ENCODE measurements around the gene ANXA6. TPM values are rescaled to one million over a fixed set of nuclear protein-coding genes. Genes with fewer than 3 reads are reported as not detected.

Gene ANXA6
- total RNA-seq, 1 donor from 2014 or later, result 320 TPM

GRCh38 chr5:151095341-151096000 lies 62.1 kb downstream of the ANXA6 start:
- Histone ChIP-seq H3K4me3 (ENCODE audit: insufficient read depth, low read depth, low read length) (no peak overlapping the region), H3K4me2 (ENCODE audit: low read length) (no peak overlapping the region), H3K36me3 (ENCODE audit: insufficient read depth, low read length) (no peaks in the 10 kb centered on the region), H2AFZ (ENCODE audit: low read depth, low read length) (no peak overlapping the region), H3K79me2 (ENCODE audit: insufficient read depth, low read length) (no peaks in the 10 kb centered on the region), H4K20me1 (ENCODE audit: insufficient read depth, low read length) (no peaks in the 10 kb centered on the region), H3K9me3 (ENCODE audit: insufficient read depth, low read depth, low read length) (no peaks in the 10 kb centered on the region), H3K27ac (ENCODE audit: low read depth, low read length) (no peak overlapping the region), H3K27me3 (ENCODE audit: insufficient read depth, low read length) (no peaks in the 10 kb centered on the region), H3K9ac (ENCODE audit: low read length) (no peak overlapping the region), H3K4me1 (ENCODE audit: insufficient read depth, low read length) (peaks cover 35% of the 10 kb centered on the region)
- DNase-seq (ENCODE audit: low read depth) (no peak), FAIRE-seq (no peak)
- Mint-ChIP-seq H3K27ac (ENCODE audit: unreplicated experiment) (peak overlapping the region; percentile 72), H3K9me3 (ENCODE audit: unreplicated experiment) (no peaks in the 10 kb centered on the region), H3K4me3 (ENCODE audit: unreplicated experiment) (no peak overlapping the region), H3K36me3 (ENCODE audit: low read depth, unreplicated experiment) (peaks cover 10% of the 10 kb centered on the region), H3K27me3 (ENCODE audit: low read depth, unreplicated experiment) (no peaks in the 10 kb centered on the region), H3K4me1 (ENCODE audit: low read depth, unreplicated experiment) (peaks cover 39% of the 10 kb centered on the region)
- TF ChIP-seq EZH2 (IDR thresholded peaks at IDR 0.05; ENCODE audit: insufficient read depth, low read length), result no peak
- no peak for TF ChIP-seq CTCF (IDR thresholded peaks at IDR 0.05; ENCODE audit: insufficient read depth, low read depth, low read length)

GRCh38 chr5:151094852-151095245 lies 62.7 kb downstream of the ANXA6 start:
- Mint-ChIP-seq H3K4me1 (ENCODE audit: low read depth, unreplicated experiment) (peaks cover 36% of the 10 kb centered on the region), H3K9me3 (ENCODE audit: unreplicated experiment) (no peaks in the 10 kb centered on the region), H3K27ac (ENCODE audit: unreplicated experiment) (peak overlapping the region; percentile 89), H3K27me3 (ENCODE audit: low read depth, unreplicated experiment) (no peaks in the 10 kb centered on the region), H3K36me3 (ENCODE audit: low read depth, unreplicated experiment) (peaks cover 7% of the 10 kb centered on the region), H3K4me3 (ENCODE audit: unreplicated experiment) (no peak overlapping the region)
- no peak overlapping the region for H3K4me3 ChIP-seq (ENCODE audit: insufficient read depth, low read depth, low read length)
- no peaks in the 10 kb centered on the region for H3K9me3 ChIP-seq (ENCODE audit: insufficient read depth, low read depth, low read length)
- TF ChIP-seq EZH2 (IDR thresholded peaks at IDR 0.05; ENCODE audit: insufficient read depth, low read length) (no peak), CTCF (IDR thresholded peaks at IDR 0.05; ENCODE audit: insufficient read depth, low read depth, low read length) (no peak)
- H3K27me3 ChIP-seq (ENCODE audit: insufficient read depth, low read length), result no peaks in the 10 kb centered on the region
- peak overlapping the region; percentile 55 for H3K9ac ChIP-seq (ENCODE audit: low read length)
- H3K79me2 ChIP-seq (ENCODE audit: insufficient read depth, low read length), result no peaks in the 10 kb centered on the region
- DNase-seq (ENCODE audit: low read depth) (no peak), FAIRE-seq (no peak)
- H2AFZ ChIP-seq (ENCODE audit: low read depth, low read length), result no peak overlapping the region
- peaks cover 35% of the 10 kb centered on the region for H3K4me1 ChIP-seq (ENCODE audit: insufficient read depth, low read length)
- no peaks in the 10 kb centered on the region for H3K36me3 ChIP-seq (ENCODE audit: insufficient read depth, low read length)
- peak overlapping the region; percentile 83 for H3K27ac ChIP-seq (ENCODE audit: low read depth, low read length)
- no peak overlapping the region for H3K4me2 ChIP-seq (ENCODE audit: low read length)
- no peaks in the 10 kb centered on the region for H4K20me1 ChIP-seq (ENCODE audit: insufficient read depth, low read length)
